ENCODE measurements around the gene FETUB.

DNA sequence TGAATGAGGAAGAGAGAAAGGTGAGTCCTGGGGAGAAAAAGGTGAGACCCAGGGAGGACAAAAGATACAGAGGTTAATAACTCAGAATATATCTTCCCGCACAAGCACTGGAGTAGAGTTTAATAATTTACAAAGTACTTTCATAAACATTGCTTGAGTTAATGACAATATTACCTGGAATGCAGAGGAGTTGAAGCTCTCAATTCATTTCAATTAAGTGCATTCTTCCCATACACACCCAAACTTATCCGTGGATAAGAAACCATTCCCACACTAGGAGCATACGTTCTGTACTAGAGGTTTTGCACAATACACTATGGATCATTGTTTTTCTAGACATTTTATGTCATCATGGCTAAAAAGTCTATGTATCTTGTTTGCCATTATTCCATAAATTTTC is 53.6 kb downstream of the FETUB start:
- TF ChIP-seq, protein P1, sequence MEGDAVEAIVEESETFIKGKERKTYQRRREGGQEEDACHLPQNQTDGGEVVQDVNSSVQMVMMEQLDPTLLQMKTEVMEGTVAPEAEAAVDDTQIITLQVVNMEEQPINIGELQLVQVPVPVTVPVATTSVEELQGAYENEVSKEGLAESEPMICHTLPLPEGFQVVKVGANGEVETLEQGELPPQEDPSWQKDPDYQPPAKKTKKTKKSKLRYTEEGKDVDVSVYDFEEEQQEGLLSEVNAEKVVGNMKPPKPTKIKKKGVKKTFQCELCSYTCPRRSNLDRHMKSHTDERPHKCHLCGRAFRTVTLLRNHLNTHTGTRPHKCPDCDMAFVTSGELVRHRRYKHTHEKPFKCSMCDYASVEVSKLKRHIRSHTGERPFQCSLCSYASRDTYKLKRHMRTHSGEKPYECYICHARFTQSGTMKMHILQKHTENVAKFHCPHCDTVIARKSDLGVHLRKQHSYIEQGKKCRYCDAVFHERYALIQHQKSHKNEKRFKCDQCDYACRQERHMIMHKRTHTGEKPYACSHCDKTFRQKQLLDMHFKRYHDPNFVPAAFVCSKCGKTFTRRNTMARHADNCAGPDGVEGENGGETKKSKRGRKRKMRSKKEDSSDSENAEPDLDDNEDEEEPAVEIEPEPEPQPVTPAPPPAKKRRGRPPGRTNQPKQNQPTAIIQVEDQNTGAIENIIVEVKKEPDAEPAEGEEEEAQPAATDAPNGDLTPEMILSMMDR (optimal IDR thresholded peaks at IDR 0.05 in 1 of 3, IDR thresholded peaks at IDR 0.05 in 1 of 3, conservative IDR thresholded peaks at IDR 0.05 in 1 of 3; ENCODE audit: extremely low read depth in 1 of 3, insufficient read depth in 2 of 3, low read length in 3 of 3), result no peak
- TF ChIP-seq EZH2 (IDR thresholded peaks at IDR 0.05; ENCODE audit: low read length), result no peak

All from keratinocyte (primary cell).